Hematopoietic multipotent progenitor cell treated with erythropoietin and hydrocortisone succinate and interleukin-3 and kit ligand, for 6 days (in vitro differentiated cells): ENCODE measurements around the gene SERPIND1.
"Not testable (repeated sequence)": the region's sequence is repeated elsewhere in the genome, so short reads cannot be mapped to it uniquely, and the experiment has no call there.

ENCODE experiments used
- DNase-seq: peaks from one replicate; pipeline ENCODE4 v3.0.0-alpha.2; 2015

Gene SERPIND1

GRCh38 chr22:20818471-20818870 is 44.6 kb downstream of the SERPIND1 start:
- no peak for DNase-seq

GRCh38 chr22:20819471-20819870 is 45.6 kb downstream of the SERPIND1 start:
- DNase-seq: no peak

GRCh38 chr22:20821717-20822239 is 47.9 kb downstream of the SERPIND1 start:
- not testable (repeated sequence) for DNase-seq

- no peak for DNase-seq
Observed at GRCh38 chr22:20822240-20822639, 48.3 kb downstream of the SERPIND1 start.

GRCh38 chr22:20823264-20823663 is 49.4 kb downstream of the SERPIND1 start:
- no peak for DNase-seq

- DNase-seq: not testable (repeated sequence)
Observed at GRCh38 chr22:20825216-20825615, 51.3 kb downstream of the SERPIND1 start.

GRCh38 chr22:20825624-20826023 is 51.7 kb downstream of the SERPIND1 start:
- no peak for DNase-seq

- not testable (repeated sequence) for DNase-seq
Observed at GRCh38 chr22:20826373-20827152, 52.6 kb downstream of the SERPIND1 start.

GRCh38 chr22:20829491-20830134 is 55.7 kb downstream of the SERPIND1 start:
- DNase-seq: peak; percentile 50

GRCh38 chr22:20833225-20833665 is 59.3 kb downstream of the SERPIND1 start:
- DNase-seq: no peak

- no peak for DNase-seq
Observed at GRCh38 chr22:20834206-20834605, 60.3 kb downstream of the SERPIND1 start.

GRCh38 chr22:20834725-20835124 is 60.8 kb downstream of the SERPIND1 start:
- no peak for DNase-seq
